H9 (cell line): Measurements from ENCODE around the gene COL4A4. TPM values are rescaled to one million over a fixed set of nuclear protein-coding genes. Genes with fewer than 3 reads are reported as not detected.
A peak's percentile ranks its signal among the peaks of the same experiment; 100 is the strongest.

Experiments used
- DNase-seq: peaks from one replicate; pipeline ENCODE4 v3.0.0-alpha.2; 2017
- H2AFZ ChIP-seq: one replicate; pipeline ENCODE4 v1.6.1; 2013; ENCODE audit warnings: mild to moderate bottlenecking, low read length, control low read depth, moderate library complexity
- H2AK5ac ChIP-seq: 2 replicates; pipeline ENCODE4 v1.6.1; 2013; ENCODE audit warnings: low read length, control low read depth, mixed read lengths; ENCODE audit not compliant: insufficient read length
- H2BK120ac ChIP-seq: one replicate; pipeline ENCODE4 v1.6.1; 2013; ENCODE audit warnings: low read depth, mild to moderate bottlenecking, low read length, control low read depth, inconsistent platforms; ENCODE audit not compliant: poor library complexity, severe bottlenecking
- H2BK12ac ChIP-seq: 2 replicates; pipeline ENCODE4 v1.6.1; 2013; ENCODE audit warnings: low read length, control low read depth, mixed read lengths, low read depth; ENCODE audit not compliant: insufficient read length
- H2BK15ac ChIP-seq: 2 replicates; pipeline ENCODE4 v1.6.1; 2013; ENCODE audit warnings: low read depth, low read length, control low read depth
- H2BK20ac ChIP-seq: one replicate; pipeline ENCODE4 v1.6.1; 2013; ENCODE audit warnings: low read depth, mild to moderate bottlenecking, low read length, control low read depth, inconsistent platforms; ENCODE audit not compliant: poor library complexity, severe bottlenecking
- H2BK5ac ChIP-seq: 2 replicates; pipeline ENCODE4 v1.6.1; 2013; ENCODE audit warnings: low read length, control low read depth, mixed read lengths; ENCODE audit not compliant: insufficient read length
- H3K14ac ChIP-seq: 2 replicates; pipeline ENCODE4 v1.6.1; 2013; ENCODE audit warnings: low read length, control low read depth; ENCODE audit not compliant: insufficient read depth
- H3K18ac ChIP-seq: 2 replicates; pipeline ENCODE4 v1.6.1; 2013; ENCODE audit warnings: low read depth, mild to moderate bottlenecking, mixed read lengths, low read length, control low read depth; ENCODE audit not compliant: insufficient read length
- H3K23ac ChIP-seq: 2 replicates; pipeline ENCODE4 v1.6.1; 2013; ENCODE audit warnings: low read length, control low read depth, mixed read lengths, low read depth; ENCODE audit not compliant: insufficient read length
- H3K23me2 ChIP-seq: 2 replicates; pipeline ENCODE4 v1.6.1; 2013; ENCODE audit warnings: low read depth, mild to moderate bottlenecking, mixed read lengths, low read length, control low read depth; ENCODE audit not compliant: insufficient read length, poor library complexity, severe bottlenecking
- H3K27ac ChIP-seq: 2 replicates; pipeline ENCODE4 v1.5.1; 2013; ENCODE audit warnings: low read length, control low read depth, mixed read lengths, low read depth; ENCODE audit not compliant: insufficient read length
- H3K27me3 ChIP-seq: 2 replicates; pipeline ENCODE4 v1.6.1; 2013; ENCODE audit warnings: low read length, control low read depth, inconsistent platforms; ENCODE audit not compliant: insufficient read depth
- H3K4ac ChIP-seq: 2 replicates; pipeline ENCODE4 v1.6.1; 2013; ENCODE audit warnings: low read depth, mild to moderate bottlenecking, control low read depth, inconsistent platforms, low read length, moderate library complexity
- H3K4me1 ChIP-seq: 2 replicates; pipeline ENCODE4 v1.6.1; 2013; ENCODE audit warnings: low read length, control low read depth, inconsistent platforms; ENCODE audit not compliant: insufficient read depth
- H3K4me2 ChIP-seq: 2 replicates; pipeline ENCODE4 v1.6.1; 2013; ENCODE audit warnings: low read length, control low read depth, mixed read lengths; ENCODE audit not compliant: insufficient read length, insufficient read depth
- H3K56ac ChIP-seq: 2 replicates; pipeline ENCODE4 v1.6.1; 2013; ENCODE audit warnings: low read depth, mild to moderate bottlenecking, mixed read lengths, low read length, control low read depth; ENCODE audit not compliant: insufficient read length
- H3K79me1 ChIP-seq: 2 replicates; pipeline ENCODE4 v1.6.1; 2013; ENCODE audit warnings: low read depth, mild to moderate bottlenecking, moderate library complexity, low read length, control low read depth, inconsistent platforms; ENCODE audit not compliant: insufficient read depth, poor library complexity, severe bottlenecking
- H3K79me2 ChIP-seq: 2 replicates; pipeline ENCODE4 v1.6.1; 2013; ENCODE audit warnings: low read length, control low read depth, inconsistent platforms; ENCODE audit not compliant: insufficient read depth
- H3K9ac ChIP-seq: 2 replicates; pipeline ENCODE4 v1.6.1; 2013; ENCODE audit warnings: low read length, control low read depth, mixed read lengths; ENCODE audit not compliant: insufficient read length; ENCODE audit errors: extremely low read depth
- H3K9me3 ChIP-seq: one replicate; pipeline ENCODE4 v1.6.1; 2013; ENCODE audit warnings: low read depth, low read length, inconsistent platforms; ENCODE audit not compliant: control insufficient read depth
- H3T11ph ChIP-seq: one replicate; pipeline ENCODE4 v1.6.1; 2013; ENCODE audit warnings: mild to moderate bottlenecking, low read length, control low read depth, inconsistent platforms
- H4K20me1 ChIP-seq: one replicate; pipeline ENCODE4 v1.6.1; 2013; ENCODE audit not compliant: control insufficient read depth, insufficient read length, insufficient read depth
- H4K5ac ChIP-seq: 2 replicates; pipeline ENCODE4 v1.6.1; 2013; ENCODE audit warnings: low read depth, mild to moderate bottlenecking, mixed read lengths, low read length, control low read depth; ENCODE audit not compliant: insufficient read length
- H4K8ac ChIP-seq: replicated peaks from 2 replicates; pipeline ENCODE4 v1.6.1; 2013; ENCODE audit warnings: low read length, control low read depth, mixed read lengths, low read depth; ENCODE audit not compliant: insufficient read length
- H4K91ac ChIP-seq: 2 replicates; pipeline ENCODE4 v1.6.1; 2013; ENCODE audit warnings: low read depth, mild to moderate bottlenecking, moderate library complexity, mixed read lengths, low read length, control low read depth; ENCODE audit not compliant: insufficient read length
- H3K27ac Mint-ChIP-seq, 3 experiments: 2 replicates in 2 of 3; 3 replicates in 1 of 3; pipeline ENCODE4 v1.8.0; 2020 to 2021; ENCODE audit warnings: mixed read lengths in 3 of 3, mild to moderate bottlenecking in 1 of 3, moderate library complexity in 1 of 3
- H3K27me3 Mint-ChIP-seq: 2 replicates; pipeline ENCODE4 v1.8.0; 2021; ENCODE audit warnings: low read depth, mild to moderate bottlenecking, moderate library complexity, mixed read lengths
- H3K36me3 Mint-ChIP-seq, 3 experiments: 2 replicates in 2 of 3; 3 replicates in 1 of 3; pipeline ENCODE4 v1.8.0; 2020 to 2021; ENCODE audit warnings: low read depth in 3 of 3, mixed read lengths in 3 of 3; ENCODE audit not compliant: insufficient read depth in 1 of 3
- H3K4me1 Mint-ChIP-seq, 2 experiments: 2 replicates each; pipeline ENCODE4 v1.8.0; 2020; ENCODE audit warnings: mixed read lengths in 2 of 2
- H3K4me3 Mint-ChIP-seq, 2 experiments: 2 replicates in 1 of 2; 3 replicates in 1 of 2; pipeline ENCODE4 v1.8.0; 2020 to 2021; ENCODE audit warnings: mild to moderate bottlenecking in 2 of 2, mixed read lengths in 2 of 2, moderate library complexity in 1 of 2
- H3K9me3 Mint-ChIP-seq, 2 experiments: 2 replicates in 1 of 2; 3 replicates in 1 of 2; pipeline ENCODE4 v1.8.0; 2020; ENCODE audit warnings: mild to moderate bottlenecking in 2 of 2, mixed read lengths in 2 of 2, moderate library complexity in 1 of 2
- WGBS: extraction: QIAGEN DNeasy Blood & Tissue Kit; methylation state at CpG from one replicate; pipeline ENCODE4 v1.1.7; 2013; ENCODE audit warnings: missing lambda C conversion rate, low lambda C conversion rate, mixed read lengths; ENCODE audit not compliant: insufficient read length; ENCODE audit errors: extremely low coverage; 5-methylcytosine and 5-hydroxymethylcytosine counted together
- total RNA-seq: library from RNA; stranded (reverse); gene quantifications from 2 replicates; pipeline ENCODE4 v1.2.1, GENCODE V29; 2021
- TF ChIP-seq, protein P1 (sequence below): fragments of 200-600 bp; sonication (generic); conservative IDR thresholded peaks from 3 replicates; pipeline ENCODE4 v1.8.0; 2021; ENCODE audit warnings: antibody characterized with exemption, mild to moderate bottlenecking

The COL4A4 gene
- total RNA-seq, 1 experiment from 2014 or later = 0.92 TPM

DNA sequence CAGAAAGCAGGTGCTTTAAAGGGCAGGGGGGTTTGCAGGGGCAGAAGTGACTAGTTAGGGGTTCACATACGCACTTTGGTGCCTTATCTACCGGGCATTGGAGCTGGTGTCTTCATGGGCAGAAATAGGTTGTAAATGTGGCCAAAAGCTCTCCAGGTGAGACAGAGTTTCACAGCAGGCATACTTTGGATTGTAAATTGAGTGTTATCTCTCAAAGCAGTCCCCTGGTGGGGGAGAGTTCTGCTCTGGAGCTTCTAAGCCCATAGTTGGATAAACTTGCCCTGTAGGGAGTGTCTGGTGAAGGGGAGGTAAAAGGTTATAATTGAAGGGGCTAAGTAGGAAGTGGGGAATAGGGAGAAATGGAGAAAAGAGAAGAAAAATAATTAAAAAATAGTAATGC, 43.6 kb upstream of the COL4A4 start:
- Histone ChIP-seq H2AK5ac (no peak overlapping the region), H2BK15ac (no peak overlapping the region), H3K79me1 (no peaks in the 10 kb centered on the region), H3T11ph (no peak overlapping the region), H3K4ac (no peak overlapping the region), H3K18ac (no peak overlapping the region), H2AFZ (no peak overlapping the region), H3K9me3 (no peaks in the 10 kb centered on the region), H2BK120ac (no peak overlapping the region), H4K8ac (no peak overlapping the region), H4K20me1 (no peaks in the 10 kb centered on the region), H4K5ac (no peak overlapping the region), H3K14ac (no peak overlapping the region), H3K56ac (no peak overlapping the region), H3K4me1 (peaks cover 3% of the 10 kb centered on the region; the same call in 1 of the 2 replicates), H2BK20ac (no peak overlapping the region), H2BK12ac (no peak overlapping the region), H2BK5ac (no peak overlapping the region), H3K27me3 (peaks cover 13% of the 10 kb centered on the region; the same call in 1 of the 2 replicates), H3K79me2 (no peaks in the 10 kb centered on the region), H3K23ac (no peak overlapping the region), H4K91ac (no peak overlapping the region), H3K23me2 (no peaks in the 10 kb centered on the region), H3K4me2 (no peak overlapping the region), H3K9ac (no peak overlapping the region), H3K27ac (no peak overlapping the region)
- Mint-ChIP-seq H3K27ac (no peak overlapping the region), H3K4me3 (no peak overlapping the region), H3K4me1 (peaks cover 30% of the 10 kb centered on the region in 2 experiments), H3K27me3 (peaks cover 64% of the 10 kb centered on the region), H3K36me3 (peaks cover 0 to 2% (median 0%) of the 10 kb centered on the region in 3 experiments; a peak in 1 of 7 replicates), H3K9me3 (peaks cover 0 to 6% of the 10 kb centered on the region in 2 experiments; a peak in 2 of 5 replicates)
- TF ChIP-seq, protein P1, sequence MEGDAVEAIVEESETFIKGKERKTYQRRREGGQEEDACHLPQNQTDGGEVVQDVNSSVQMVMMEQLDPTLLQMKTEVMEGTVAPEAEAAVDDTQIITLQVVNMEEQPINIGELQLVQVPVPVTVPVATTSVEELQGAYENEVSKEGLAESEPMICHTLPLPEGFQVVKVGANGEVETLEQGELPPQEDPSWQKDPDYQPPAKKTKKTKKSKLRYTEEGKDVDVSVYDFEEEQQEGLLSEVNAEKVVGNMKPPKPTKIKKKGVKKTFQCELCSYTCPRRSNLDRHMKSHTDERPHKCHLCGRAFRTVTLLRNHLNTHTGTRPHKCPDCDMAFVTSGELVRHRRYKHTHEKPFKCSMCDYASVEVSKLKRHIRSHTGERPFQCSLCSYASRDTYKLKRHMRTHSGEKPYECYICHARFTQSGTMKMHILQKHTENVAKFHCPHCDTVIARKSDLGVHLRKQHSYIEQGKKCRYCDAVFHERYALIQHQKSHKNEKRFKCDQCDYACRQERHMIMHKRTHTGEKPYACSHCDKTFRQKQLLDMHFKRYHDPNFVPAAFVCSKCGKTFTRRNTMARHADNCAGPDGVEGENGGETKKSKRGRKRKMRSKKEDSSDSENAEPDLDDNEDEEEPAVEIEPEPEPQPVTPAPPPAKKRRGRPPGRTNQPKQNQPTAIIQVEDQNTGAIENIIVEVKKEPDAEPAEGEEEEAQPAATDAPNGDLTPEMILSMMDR = no peak
- DNase-seq = peak; percentile 36
- no CpG with 5 or more reads among the region's 2 CpGs for WGBS
